ENCODE results near the gene SAXO1.

- TF ChIP-seq, protein P1, sequence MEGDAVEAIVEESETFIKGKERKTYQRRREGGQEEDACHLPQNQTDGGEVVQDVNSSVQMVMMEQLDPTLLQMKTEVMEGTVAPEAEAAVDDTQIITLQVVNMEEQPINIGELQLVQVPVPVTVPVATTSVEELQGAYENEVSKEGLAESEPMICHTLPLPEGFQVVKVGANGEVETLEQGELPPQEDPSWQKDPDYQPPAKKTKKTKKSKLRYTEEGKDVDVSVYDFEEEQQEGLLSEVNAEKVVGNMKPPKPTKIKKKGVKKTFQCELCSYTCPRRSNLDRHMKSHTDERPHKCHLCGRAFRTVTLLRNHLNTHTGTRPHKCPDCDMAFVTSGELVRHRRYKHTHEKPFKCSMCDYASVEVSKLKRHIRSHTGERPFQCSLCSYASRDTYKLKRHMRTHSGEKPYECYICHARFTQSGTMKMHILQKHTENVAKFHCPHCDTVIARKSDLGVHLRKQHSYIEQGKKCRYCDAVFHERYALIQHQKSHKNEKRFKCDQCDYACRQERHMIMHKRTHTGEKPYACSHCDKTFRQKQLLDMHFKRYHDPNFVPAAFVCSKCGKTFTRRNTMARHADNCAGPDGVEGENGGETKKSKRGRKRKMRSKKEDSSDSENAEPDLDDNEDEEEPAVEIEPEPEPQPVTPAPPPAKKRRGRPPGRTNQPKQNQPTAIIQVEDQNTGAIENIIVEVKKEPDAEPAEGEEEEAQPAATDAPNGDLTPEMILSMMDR (IDR thresholded peaks at IDR 0.05 in 8 of 11, conservative IDR thresholded peaks at IDR 0.05 in 3 of 11) = no peak
- TF ChIP-seq POLR2A (IDR thresholded peaks at IDR 0.05) = no peak
Observed at GRCh38 chr9:18990494-18990893, 42.5 kb downstream of the SAXO1 start.
